DOHH2 (cell line): ENCODE measurements around the gene IPO9.

ENCODE experiments used
- EZH2phosphoT487 ChIP-seq: fragments of 200-600 bp; sonication (generic); IDR thresholded peaks from 2 replicates; pipeline ENCODE4 v1.6.1; 2017; ENCODE audit warnings: borderline replicate concordance, mild to moderate bottlenecking, antibody characterized with exemption, low read length, moderate library complexity, mixed read lengths
- TF ChIP-seq, protein P1 (sequence below): fragments of 200-600 bp; sonication (generic); IDR thresholded peaks from one replicate; pipeline ENCODE4 v1.5.1; 2014; ENCODE audit warnings: antibody characterized with exemption, mild to moderate bottlenecking, low read depth, low read length; ENCODE audit not compliant: poor library complexity, severe bottlenecking

GRCh38 chr1:201884425-201884824, 55.5 kb downstream of the IPO9 start:
- TF ChIP-seq, protein P1, sequence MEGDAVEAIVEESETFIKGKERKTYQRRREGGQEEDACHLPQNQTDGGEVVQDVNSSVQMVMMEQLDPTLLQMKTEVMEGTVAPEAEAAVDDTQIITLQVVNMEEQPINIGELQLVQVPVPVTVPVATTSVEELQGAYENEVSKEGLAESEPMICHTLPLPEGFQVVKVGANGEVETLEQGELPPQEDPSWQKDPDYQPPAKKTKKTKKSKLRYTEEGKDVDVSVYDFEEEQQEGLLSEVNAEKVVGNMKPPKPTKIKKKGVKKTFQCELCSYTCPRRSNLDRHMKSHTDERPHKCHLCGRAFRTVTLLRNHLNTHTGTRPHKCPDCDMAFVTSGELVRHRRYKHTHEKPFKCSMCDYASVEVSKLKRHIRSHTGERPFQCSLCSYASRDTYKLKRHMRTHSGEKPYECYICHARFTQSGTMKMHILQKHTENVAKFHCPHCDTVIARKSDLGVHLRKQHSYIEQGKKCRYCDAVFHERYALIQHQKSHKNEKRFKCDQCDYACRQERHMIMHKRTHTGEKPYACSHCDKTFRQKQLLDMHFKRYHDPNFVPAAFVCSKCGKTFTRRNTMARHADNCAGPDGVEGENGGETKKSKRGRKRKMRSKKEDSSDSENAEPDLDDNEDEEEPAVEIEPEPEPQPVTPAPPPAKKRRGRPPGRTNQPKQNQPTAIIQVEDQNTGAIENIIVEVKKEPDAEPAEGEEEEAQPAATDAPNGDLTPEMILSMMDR: no peak
- TF ChIP-seq EZH2phosphoT487: no peak
